Stimulated activated CD4-positive, alpha-beta T cell treated with anti-CD3 and anti-CD28 coated beads, Interleukin-12 subunit alpha, Interleukin-12 subunit beta, amount 100 ng/mL, for 24 hours (primary cell): ENCODE measurements around the gene SCAANT1.
A peak's percentile ranks its signal among the peaks of the same experiment; 100 is the strongest.

ENCODE experiments used
- DNase-seq, 2 experiments: peaks; one replicate each; pipeline ENCODE4 v3.0.0-alpha.2; 2020; ENCODE audit warnings: low read depth in 2 of 2

SCAANT1 gene

GRCh38 chr3:63934041-63934866 lies 22.1 kb upstream of the SCAANT1 start:
- no peak for DNase-seq

GRCh38 chr3:63933459-63933858 lies 21.3 kb upstream of the SCAANT1 start:
- no peak for DNase-seq

GRCh38 chr3:63932509-63933212 lies 20.5 kb upstream of the SCAANT1 start:
- no peak for DNase-seq

GRCh38 chr3:63931290-63931689 lies 19.1 kb upstream of the SCAANT1 start:
- DNase-seq, result no peak

GRCh38 chr3:63927422-63928280 lies 15.5 kb upstream of the SCAANT1 start:
- no peak for DNase-seq

GRCh38 chr3:63926309-63926708 lies 14.1 kb upstream of the SCAANT1 start:
- no peak for DNase-seq

- no peak for DNase-seq
Measured at GRCh38 chr3:63922491-63923199, 10.5 kb upstream of the SCAANT1 start.

- no peak for DNase-seq
Measured at GRCh38 chr3:63921741-63922482, 9.7 kb upstream of the SCAANT1 start.

- DNase-seq, result no peak
Measured at GRCh38 chr3:63920001-63920400, 7.8 kb upstream of the SCAANT1 start.

GRCh38 chr3:63918321-63918720 lies 6.1 kb upstream of the SCAANT1 start:
- DNase-seq, result no peak

GRCh38 chr3:63914312-63914711 lies 2.1 kb upstream of the SCAANT1 start:
- DNase-seq, result no peak

- DNase-seq, result peak; percentile 14 to 26
Measured at GRCh38 chr3:63912768-63913588, 795 bp upstream of the SCAANT1 start.

GRCh38 chr3:63911509-63911872 lies 692 bp downstream of the SCAANT1 start:
- peak in 1 of 2 experiments; percentile 28 for DNase-seq

- DNase-seq, result no peak
Measured at GRCh38 chr3:63910891-63911290, 1.3 kb downstream of the SCAANT1 start.

- DNase-seq, result no peak
Measured at GRCh38 chr3:63910001-63910400, 2.2 kb downstream of the SCAANT1 start.

- DNase-seq, result no peak
Measured at GRCh38 chr3:63909431-63909830, 2.8 kb downstream of the SCAANT1 start.

- DNase-seq, result no peak
Measured at GRCh38 chr3:63908776-63909175, 3.4 kb downstream of the SCAANT1 start.

- DNase-seq, result no peak
Measured at GRCh38 chr3:63908081-63908736, 4.0 kb downstream of the SCAANT1 start.
